Medulla oblongata (tissue), 1 donor: ENCODE data around the gene DGLUCY.
"Not testable (repeated sequence)": the region's sequence is repeated elsewhere in the genome, so short reads cannot be mapped to it uniquely, and the experiment has no call there.

Source experiments
- DNase-seq: peaks from one replicate; pipeline ENCODE4 v3.0.0-alpha.2; 2015; ENCODE audit errors: extremely low spot score

The DGLUCY gene, protein sequence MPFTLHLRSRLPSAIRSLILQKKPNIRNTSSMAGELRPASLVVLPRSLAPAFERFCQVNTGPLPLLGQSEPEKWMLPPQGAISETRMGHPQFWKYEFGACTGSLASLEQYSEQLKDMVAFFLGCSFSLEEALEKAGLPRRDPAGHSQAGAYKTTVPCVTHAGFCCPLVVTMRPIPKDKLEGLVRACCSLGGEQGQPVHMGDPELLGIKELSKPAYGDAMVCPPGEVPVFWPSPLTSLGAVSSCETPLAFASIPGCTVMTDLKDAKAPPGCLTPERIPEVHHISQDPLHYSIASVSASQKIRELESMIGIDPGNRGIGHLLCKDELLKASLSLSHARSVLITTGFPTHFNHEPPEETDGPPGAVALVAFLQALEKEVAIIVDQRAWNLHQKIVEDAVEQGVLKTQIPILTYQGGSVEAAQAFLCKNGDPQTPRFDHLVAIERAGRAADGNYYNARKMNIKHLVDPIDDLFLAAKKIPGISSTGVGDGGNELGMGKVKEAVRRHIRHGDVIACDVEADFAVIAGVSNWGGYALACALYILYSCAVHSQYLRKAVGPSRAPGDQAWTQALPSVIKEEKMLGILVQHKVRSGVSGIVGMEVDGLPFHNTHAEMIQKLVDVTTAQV

DNA sequence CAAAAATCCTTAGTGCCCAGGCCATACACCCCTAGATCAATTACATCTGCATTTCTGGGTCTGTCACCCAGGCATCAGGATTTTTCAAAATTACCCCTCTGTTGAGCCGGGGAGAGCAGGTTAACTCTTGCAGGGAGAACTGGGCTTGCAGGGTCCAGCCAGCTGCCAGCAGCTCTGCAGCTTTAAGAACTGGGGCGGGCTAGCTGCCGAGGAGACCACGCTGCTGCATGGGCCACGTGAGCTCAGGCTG lies at the start of gene DGLUCY:
DGLUCY (plus strand) TSS at position 245 of the 250 bp plus-strand sequence. CDS start 46,222 bp downstream, outside the sequence.
- DNase-seq, result no peak

DNA sequence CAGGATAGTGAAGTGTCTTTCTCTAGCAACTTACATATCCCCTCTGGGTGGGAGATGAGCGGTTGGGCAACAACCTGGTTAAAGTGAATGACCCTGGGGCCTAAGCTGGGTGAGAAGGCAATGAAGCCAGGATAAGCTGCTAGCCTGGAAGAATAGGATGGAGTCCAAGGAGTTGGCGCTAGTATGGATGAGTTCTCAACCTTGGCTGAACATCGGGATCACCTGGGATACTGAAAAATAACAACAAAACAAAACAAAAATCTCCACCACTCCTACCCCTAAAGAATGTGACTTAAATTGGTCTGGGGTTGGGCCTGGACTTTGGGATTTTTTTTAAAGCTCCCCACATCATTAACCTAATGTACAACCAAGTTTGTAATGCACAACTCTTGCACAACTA lies 48.6 kb upstream of the DGLUCY start:
- no peak for DNase-seq

DNA sequence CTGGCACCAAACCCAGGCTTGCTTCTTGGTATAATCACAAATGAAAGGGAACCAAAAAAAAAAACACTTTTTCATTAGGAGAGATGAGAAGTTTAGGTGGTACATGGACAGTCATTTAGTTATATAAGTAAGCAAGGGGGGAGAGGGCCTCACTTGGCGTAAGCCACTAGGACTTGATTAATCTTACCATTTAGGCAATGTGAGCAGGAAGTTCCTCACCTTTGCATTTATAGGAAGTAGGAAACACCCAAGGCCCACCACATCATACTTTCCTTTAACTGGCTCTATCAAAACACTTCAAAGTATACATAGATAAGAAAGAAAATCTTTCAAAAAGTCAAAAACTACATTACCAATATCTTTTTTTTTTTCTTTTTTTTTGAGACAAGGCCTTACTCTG lies 46.7 kb upstream of the DGLUCY start:
- DNase-seq, result no peak

DNA sequence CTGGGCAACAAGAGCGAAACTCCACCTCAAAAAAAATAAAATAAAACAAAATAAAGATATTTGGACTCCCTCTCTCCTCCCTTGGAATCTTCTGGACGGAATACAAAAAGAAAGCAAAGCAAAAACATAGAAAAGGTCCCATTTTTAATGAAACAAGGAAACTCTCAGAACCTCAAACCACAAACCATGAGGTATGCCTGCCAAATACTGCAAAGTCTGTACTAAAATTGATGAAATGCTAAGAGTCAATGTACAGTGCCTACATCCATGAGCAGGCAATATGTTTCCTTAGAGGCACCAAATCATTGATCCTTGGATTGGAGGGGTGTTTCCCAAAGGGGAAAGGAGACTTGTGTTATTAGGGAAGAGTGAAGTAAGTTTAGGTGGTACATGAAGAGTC lies 45.2 kb upstream of the DGLUCY start:
- no peak for DNase-seq

DNA sequence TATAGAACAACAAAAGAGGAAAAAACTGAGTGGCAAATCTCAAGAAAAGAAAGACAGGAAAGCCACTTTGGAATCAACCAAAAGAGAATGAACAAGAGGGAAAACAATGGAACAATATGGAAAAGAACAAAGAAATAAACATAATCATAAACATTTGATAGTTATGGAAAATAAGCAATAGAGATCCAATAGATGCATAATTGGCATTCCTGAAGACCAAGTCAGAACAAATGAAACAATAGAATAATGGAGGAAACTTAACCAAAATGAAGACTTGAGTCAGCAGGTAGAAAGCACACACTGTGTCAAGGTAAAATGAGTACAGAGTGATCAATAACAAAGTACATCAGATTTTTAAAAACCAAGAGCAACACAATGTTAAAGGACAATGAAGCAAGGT lies 43.3 kb upstream of the DGLUCY start:
- no peak for DNase-seq

DNA sequence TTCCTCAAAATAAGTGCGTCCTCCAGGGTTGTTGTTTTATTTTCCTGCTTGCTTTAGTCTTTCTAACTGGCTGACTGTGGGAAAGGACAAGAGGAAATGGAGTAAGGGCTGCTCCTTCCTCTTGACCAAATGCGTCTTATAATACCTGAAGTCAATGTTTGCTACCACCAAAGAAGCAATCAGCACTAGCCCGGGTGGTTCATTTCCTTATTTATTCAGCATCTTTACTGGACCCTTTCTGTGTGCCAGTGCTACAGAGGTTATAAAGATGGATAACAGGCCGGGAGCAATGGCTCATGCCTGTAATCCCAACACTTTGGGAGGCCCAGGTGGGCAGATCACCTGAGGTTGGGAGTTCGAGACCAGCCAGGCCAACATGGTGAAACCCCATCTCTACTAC lies 38.3 kb upstream of the DGLUCY start:
- DNase-seq, result no peak

DNA sequence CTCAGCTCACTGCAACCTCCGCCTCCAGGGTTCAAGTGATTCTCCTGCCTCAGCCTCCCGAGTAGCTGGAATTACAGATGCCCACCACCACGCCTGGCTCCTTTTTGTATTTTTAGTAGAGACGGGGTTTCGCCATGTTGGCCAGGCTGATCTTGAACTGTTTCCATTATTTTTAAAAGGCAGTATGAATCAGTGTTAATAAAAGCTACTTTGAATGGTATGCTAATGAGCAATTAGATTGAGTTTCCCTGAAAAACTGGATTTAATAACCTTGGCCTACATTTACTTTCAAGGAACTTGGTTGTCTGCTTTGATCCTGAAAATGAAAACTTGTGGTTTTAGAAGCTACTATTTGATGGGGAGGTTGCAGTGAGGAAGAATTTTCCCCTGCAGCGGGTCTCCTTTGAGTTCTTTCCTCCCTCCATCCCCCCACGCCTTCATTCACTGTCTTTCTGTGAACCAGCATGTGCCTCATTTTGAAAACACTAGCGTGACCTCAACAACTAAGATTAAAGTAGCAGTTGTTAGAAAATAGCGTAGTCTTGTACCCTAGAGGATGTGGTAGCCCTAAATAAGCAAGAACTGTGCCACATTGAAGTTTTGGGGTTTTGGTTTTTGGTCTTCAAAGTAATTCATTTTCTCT lies 35.7 kb upstream of the DGLUCY start:
- DNase-seq, result no peak

DNA sequence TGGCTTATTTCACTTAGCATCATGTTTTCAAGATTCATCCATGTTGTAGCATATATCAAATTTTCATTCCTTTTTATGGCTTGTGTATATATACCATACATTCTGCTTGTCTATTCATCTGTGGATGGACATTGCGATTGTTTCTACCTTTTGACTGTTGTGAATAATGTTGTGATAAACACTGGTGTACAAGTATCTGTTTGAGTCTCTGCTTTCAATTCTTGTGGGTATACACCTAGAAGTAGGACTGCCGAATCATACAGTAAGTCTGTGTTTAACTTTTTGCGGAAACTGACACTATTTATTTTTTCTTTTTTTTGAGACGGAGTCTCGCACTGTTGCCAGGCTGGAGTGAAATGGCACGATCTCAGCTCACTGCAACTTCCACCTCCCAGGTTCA lies 33.8 kb upstream of the DGLUCY start:
- no peak for DNase-seq

DNA sequence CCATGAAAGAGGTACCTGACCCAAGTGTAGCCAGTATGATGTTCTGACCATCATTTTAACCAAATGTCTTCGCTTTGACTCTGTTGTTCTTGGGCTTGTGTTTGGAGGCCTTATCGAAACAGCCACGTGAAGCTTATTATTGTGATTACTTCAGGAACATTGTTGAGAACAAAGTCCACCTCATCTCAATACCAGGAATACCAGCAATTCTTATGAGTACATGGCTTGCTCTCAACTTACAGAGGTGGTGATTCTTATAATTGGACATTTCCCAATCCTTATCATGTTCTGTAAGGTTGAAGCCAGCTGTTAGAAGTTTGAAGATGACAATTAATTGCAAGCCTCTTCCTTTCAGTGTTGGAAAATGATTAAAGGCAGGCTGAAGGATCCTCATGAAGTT lies 31.6 kb upstream of the DGLUCY start:
- DNase-seq, result no peak

DNA sequence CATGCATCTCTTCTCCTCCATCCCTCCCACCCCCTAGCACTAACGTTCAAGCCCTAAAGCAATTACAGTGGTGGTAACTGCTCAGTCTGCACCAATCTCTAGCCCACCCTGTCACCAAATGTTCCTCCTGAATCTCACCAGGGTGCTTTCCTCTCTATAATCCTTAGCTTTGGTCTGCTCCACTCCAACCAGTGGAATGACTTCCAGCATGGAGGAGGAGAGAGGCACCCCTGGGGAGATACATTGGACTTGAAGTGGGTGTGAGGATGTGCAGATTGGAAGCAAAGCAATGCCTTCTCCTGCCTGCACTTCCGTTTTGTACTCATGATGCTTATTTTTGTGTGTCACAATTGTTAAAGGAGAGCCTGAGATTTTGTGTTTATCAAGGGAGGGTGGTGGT lies 29.4 kb upstream of the DGLUCY start:
- DNase-seq, result no peak

DNA sequence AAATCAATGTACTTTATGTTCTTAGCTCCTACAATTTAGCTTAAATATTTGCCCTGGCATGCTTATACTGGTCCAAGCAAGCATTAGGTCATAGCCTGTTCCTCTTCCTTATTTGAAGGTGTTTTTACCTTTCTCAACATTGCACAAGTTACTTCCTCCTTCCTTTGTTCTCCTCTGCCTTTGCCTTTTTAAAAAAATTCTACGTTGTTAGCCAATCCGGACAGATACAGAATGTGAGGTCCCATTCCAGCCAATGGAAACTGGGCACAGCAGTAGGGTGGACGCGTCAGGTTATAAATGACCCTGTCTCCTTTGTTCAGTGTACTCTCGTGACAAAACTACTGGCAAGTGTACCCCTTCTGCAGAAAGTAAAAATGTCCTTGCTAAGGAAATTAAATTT lies 26.4 kb upstream of the DGLUCY start:
- not testable (repeated sequence) for DNase-seq

DNA sequence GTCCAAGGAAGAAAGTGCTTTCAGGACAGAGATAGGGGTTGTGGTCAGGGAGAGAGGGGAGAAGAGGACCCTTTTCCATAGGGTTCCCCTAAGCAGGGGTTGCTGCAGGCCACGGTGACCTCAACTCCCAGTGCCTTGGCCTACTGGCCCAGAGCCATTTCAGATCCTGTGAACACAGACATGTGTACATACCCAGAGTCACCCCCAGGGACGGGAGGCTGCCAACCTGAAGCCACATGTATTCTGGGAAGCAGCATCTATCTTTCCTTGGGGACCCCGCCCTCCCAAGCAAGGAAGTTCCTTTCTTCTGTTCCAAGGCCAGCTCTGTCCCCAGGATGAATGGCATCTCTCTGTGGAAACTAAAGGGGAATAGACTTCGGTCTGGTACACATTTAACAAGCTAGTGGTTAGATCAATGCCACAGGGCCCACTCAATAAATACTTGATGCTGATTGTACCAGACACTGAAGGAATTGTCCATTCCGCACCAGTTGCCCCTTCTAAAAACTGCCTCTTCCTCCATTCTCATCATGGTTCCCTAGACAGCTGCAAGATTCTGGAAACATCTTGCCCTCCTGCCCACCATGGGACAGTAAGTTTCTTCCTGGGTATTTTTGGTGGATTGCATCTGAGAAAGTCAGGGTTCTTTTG lies 25.2 kb upstream of the DGLUCY start:
- DNase-seq, result no peak

DNA sequence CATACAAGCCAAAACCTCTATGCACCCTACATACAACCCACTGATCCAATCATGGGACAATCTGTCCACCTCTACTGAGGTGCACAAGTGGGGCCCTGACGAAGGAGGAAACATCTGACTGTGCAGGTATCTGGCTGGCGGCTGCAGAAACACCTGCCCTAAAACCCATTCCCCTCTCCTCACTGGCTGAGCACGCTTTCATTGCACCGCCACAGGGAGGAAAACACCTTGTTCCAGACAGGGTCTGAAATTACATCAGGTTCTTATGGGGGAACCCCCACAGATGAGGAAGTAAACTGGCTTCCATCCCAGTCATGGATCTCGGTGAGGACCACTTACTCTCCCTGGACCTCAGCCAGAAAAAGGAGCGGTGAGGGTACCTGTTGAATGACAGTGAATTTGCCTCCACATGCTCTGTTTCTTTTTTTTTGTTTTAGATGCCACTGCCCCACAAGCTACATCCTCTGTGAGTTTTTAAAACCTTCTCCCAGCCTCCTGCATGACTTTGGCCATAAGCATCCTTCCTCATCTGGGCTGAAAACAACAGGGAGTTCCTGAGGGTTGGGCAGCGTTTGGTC lies 23.8 kb upstream of the DGLUCY start:
- no peak for DNase-seq

DNA sequence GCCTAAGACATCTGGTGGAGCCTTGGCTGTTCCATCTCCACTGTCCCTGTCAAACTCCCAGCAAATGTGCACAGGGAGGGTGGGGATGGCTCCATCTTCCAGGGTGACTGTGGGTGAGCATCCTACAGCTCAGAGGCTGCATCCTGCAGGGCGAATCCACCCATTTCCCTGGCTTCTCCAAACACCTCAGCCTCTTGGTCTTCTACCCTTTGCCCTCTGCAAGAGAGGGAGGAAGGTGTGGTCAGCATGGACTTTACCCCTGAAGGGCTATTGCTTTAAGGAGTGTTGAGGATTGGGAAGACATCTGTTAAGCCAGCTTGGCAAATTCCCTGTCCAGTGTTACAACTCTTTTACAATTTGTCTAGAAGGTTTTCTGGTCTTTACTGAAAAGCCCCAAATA lies 23.1 kb upstream of the DGLUCY start:
- no peak for DNase-seq

DNA sequence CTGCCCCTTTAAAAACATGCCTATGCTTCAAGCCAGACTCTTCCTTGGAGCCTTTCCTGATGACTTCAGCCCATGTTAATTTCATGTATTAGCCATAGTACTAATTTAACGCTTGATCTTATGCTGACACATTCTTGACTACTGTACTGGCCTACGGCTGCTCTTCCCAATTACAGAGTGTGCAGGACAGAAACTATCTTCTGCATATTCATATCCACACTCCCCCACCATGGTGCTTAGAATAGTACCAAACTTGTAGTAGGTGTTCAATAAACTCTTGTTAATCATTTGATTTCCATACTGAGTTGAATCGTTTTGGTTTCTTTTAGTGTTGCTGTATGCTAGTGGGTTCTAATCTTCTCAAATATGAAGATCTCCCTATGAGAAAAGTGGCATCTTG lies 21.8 kb upstream of the DGLUCY start:
- DNase-seq, result no peak

DNA sequence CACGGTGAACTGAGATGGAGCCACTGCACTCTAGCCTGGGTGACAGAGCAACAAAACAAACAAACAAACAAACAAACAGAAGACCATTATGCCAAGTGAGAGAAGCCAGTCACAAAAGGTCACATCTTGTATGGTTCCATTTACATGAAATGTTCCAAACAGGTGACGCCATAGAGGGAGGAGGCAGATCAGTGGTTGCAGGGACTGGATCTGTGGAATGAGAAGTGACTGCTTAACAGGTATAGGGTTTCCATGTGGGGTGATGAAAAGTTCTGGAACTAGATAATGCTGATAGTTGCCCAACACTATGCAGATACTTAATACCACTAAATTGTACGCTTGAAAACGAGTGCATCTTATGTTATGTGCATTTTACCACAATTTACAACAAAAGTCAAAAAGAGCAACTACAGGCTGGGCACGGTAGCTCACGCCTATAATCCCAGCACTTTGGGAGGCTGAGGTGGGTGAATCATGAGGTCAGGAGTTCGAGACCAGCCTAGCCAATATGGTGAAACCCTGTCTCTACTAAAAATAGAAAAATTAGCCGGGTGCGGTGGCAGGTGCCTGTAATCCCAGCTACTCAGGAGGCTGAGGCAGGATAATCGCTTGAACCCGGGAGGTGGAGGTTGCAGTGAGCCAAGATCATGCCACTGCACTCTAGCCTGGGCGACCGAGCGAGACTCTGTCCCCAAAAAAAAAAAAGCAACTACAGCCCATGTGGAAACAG lies 20.0 kb upstream of the DGLUCY start:
- not testable (repeated sequence) for DNase-seq

DNA sequence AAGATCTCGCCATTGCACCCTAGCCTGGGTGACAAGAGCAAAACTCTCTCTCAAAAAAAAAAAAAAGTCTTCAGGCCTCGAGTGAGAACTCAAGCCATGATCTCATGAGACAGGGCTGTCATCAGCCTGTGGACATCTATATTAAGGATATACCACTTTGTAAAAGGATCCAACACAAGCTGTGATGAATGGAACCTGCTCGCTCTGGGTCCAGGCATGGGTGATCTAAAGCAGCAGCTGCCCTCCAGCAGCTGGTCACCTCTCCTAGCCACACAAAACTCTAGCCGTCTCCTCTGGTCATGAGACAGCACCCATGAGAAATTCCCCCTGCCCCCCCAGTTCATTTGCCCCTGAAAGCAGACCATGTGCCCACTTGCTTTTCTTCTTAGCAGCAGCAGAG lies 19.1 kb upstream of the DGLUCY start:
- no peak for DNase-seq

DNA sequence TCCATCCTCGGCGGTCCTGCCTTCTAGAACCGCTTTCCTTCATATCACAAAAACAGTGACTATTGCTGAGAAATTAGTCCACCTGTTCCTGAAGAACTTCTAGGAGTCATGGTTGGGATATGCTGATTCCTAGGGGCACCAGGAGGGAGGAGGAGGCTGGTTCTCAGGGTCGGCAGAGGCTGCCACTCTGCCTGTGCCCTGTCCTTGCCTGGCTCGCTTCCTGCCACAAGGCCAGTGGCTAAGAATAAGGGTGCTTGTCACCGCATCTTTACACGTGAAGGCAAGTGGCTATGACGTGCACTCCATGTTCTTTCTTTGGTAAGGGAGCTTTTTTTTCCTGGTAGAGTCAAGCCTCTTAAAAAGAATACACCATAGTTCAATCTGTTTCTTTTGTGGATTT lies 18.7 kb upstream of the DGLUCY start:
- DNase-seq, result no peak

DNA sequence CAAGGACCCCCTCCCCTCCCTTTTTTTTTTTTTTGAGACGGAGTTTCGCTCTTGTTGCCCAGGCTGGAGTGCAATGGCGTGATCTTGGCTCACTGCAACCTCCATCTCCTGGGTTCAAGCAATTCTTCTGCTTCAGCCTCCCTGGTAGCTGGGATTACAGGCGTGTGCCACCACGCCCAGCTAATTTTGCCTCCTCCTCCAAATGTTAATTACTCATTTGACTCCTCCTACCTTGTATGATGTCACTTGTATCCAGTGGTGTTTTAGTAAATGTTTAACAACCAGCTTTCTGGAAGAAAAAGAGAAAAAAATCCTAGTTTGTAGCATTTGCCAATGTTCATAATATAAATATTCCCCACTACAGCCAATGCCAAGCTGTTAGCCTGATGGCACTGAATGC lies 16.2 kb upstream of the DGLUCY start:
- not testable (repeated sequence) for DNase-seq

DNA sequence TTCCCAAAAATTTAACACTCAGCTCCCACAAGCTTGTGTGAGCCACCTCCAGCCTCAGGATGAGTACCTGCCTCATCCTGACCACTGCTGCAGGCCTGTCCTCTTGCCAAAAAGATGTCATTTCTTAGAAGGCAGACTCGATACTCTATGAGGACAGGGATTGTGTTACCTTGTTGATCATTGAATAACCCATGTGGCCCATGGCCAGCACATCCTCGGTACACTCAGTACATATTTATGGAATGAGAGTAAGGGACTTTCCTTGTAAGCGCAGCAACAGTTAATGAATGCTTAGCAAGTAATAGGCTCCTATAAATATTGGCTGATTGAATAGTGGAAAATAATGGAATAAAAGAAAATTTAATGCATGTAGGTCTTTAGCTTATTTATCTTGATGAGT lies 15.3 kb upstream of the DGLUCY start:
- DNase-seq, result no peak

DNA sequence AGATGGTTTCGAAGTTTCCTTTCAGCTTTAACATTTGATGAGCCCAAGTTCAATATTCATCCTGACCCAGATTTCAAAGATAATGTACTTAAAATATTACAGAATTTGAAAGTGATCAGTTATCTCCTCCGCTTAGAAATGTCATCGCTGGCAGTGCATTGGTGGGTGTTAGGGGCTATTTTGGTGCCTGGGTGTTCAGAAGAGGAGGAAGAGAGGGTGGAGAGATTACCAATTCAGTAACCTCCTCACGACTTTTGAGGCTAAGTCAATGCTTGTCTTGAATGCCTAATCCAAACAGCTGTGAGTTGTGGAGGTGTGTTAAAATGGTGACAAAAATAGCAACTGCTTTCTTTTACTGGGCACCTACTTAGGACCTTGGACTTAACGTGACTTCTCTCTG lies 13.8 kb upstream of the DGLUCY start:
- no peak for DNase-seq

DNA sequence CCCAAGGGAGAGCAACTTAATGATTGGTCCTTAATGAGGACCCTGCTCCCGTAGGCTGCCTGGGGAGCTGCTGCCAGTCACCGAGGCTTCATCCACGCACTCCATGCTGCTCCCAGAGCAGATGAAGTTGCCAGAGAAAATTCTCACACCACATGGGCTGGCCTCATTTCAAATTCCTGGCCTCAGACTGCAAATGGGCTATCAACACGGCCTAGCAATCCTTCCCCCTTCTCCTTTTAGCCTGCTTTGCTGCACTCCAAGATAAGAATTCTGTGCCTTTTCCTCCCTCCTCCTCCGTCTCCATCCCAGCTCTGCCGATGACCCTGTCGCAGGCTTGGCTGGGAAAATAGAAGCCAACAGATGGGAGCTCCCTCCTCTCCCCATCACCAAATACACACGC lies 10.8 kb upstream of the DGLUCY start:
- no peak for DNase-seq
